Measurements from ENCODE around the gene GNAS. TPM values are rescaled to one million over a fixed set of nuclear protein-coding genes. Genes with fewer than 3 reads are reported as not detected.

GNAS gene
- total and polyA plus RNA-seq, 9 of the 15 experiments (the other 6 are each of a cell fraction or from before 2014, with no cell fraction given) = 128 to 648 (median 266) TPM

- TF ChIP-seq USF1 (CRISPR knock-in tag; IDR thresholded peaks at IDR 0.05) (no peak), CTBP1 (IDR thresholded peaks at IDR 0.05; ENCODE audit: borderline replicate concordance) (no peak), ZNF717 (CRISPR knock-in tag; IDR thresholded peaks at IDR 0.05) (no peak), TSHZ1 (CRISPR knock-in tag; IDR thresholded peaks at IDR 0.05) (no peak), ZNF224 (CRISPR knock-in tag; IDR thresholded peaks at IDR 0.05) (no peak), ZNF395 (CRISPR knock-in tag; IDR thresholded peaks at IDR 0.05) (no peak), SRSF9 (IDR thresholded peaks at IDR 0.05; ENCODE audit: borderline replicate concordance, low read depth, low read length) (no peak)
- TF ChIP-seq, protein P1, sequence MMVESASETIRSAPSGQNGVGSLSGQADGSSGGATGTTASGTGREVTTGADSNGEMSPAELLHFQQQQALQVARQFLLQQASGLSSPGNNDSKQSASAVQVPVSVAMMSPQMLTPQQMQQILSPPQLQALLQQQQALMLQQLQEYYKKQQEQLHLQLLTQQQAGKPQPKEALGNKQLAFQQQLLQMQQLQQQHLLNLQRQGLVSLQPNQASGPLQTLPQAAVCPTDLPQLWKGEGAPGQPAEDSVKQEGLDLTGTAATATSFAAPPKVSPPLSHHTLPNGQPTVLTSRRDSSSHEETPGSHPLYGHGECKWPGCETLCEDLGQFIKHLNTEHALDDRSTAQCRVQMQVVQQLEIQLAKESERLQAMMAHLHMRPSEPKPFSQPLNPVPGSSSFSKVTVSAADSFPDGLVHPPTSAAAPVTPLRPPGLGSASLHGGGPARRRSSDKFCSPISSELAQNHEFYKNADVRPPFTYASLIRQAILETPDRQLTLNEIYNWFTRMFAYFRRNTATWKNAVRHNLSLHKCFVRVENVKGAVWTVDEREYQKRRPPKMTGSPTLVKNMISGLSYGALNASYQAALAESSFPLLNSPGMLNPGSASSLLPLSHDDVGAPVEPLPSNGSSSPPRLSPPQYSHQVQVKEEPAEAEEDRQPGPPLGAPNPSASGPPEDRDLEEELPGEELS (CRISPR knock-in tag; IDR thresholded peaks at IDR 0.05; ENCODE audit: borderline replicate concordance) = no peak
Observed at GRCh38 chr20:58863044-58863790, 10.7 kb downstream of the GNAS start (continued).
